Erythroblast (primary cell): ENCODE results near the gene CLEC1A.

ENCODE experiments used
- GATA1 ChIP-seq: IDR thresholded peaks from 2 replicates; pipeline ENCODE4 v1.6.1; 2011; ENCODE audit warnings: low read depth, mild to moderate bottlenecking, control low read depth, low read length, moderate library complexity
- POLR2A ChIP-seq: IDR thresholded peaks from 2 replicates; pipeline ENCODE4 v1.6.1; 2011; ENCODE audit warnings: mild to moderate bottlenecking, low read length

DNA sequence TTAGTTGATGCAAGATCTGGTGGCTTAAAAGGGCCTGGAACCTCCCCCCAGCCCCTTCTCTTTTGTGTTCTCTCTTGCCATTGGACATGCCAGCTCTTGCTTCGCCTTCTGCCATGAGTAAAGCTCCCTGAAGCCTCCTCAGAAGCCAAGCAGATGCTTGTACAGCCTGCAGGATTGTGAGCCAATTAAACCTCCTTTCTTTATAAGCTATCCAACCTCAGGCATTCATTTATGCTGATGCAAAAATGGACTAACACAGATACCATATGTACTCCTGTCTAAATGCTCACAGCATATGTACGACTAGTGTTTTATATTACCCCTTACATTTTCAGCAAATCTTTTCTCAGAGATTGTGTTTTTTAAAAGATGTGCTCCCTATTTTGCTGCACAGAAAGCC lies 26.7 kb downstream of the CLEC1A start:
- no peak for TF ChIP-seq POLR2A
- TF ChIP-seq GATA1, result no peak
